GM18498 (cell line): ENCODE data around the gene TBX5.
"Not testable (repeated sequence)": the region's sequence is repeated elsewhere in the genome, so short reads cannot be mapped to it uniquely, and the experiment has no call there.

Experiments used
- ATAC-seq: cut with Tn5 transposase; IDR thresholded peaks from one replicate; pipeline ENCODE4 v1.9.1; 2021; ENCODE audit warnings: mild to moderate bottlenecking, moderate library complexity; ENCODE audit not compliant: unreplicated experiment

Gene TBX5

GRCh38 chr12:114392909-114393308 lies 13.0 kb downstream of the TBX5 start:
- no peak for ATAC-seq

DNA sequence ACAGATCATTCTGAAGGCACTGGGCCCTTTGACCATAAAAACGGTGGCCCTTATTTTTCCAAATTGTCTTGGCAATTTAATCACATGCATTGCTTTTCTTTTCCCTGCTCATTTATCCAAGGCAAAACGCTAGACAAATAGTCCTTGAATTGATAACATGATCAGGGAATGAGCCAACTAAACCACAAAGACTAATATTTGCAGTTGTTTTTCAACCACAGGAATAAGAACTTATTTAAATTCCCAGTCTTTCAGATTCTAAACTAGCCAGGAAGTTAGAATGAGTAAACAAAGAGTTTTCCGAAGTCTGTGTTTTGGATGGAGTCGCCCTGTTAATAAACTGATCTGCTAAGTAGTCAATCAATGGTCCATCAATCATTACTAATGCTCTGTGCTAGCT lies 14.9 kb downstream of the TBX5 start:
- no peak for ATAC-seq

DNA sequence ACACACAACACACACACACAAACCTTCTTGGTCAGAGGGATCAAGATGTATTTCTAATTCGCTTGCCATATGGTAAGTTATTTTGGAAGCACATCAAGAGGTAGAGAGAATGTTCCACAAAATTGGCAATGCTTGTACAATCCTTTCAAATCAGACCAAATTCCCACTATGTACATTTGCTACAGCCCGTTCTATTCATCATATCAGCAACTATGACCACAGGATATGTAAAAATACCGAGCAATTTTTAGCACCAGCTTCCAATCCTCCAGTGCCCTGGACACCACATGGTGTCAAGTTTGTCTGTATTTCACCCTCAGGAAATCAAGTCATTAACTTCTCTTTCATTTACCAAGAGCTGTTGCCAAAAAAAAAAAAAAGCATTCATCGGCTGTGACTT lies 21.2 kb downstream of the TBX5 start:
- ATAC-seq, result no peak

DNA sequence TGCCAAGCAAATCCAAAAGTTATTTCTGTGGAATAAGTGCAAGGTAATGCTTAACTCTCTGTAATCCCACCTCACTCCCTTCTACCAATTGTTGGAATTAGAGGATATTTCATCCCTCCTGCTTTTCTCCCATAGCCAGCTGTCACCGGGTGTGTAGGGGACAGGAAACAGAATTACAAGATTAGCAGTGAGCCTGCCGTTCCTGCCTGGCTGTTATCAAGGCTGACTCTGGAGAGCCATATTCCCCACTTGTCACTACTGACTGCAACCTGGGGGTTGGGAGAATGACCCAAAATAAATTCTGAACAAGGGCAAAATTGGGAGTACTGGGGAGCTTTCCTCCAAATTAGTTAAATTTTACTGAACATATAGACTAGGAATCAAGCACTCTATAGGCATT lies 24.8 kb downstream of the TBX5 start:
- no peak for ATAC-seq

- ATAC-seq, result no peak
Observed at GRCh38 chr12:114371733-114372132, 34.2 kb downstream of the TBX5 start.

DNA sequence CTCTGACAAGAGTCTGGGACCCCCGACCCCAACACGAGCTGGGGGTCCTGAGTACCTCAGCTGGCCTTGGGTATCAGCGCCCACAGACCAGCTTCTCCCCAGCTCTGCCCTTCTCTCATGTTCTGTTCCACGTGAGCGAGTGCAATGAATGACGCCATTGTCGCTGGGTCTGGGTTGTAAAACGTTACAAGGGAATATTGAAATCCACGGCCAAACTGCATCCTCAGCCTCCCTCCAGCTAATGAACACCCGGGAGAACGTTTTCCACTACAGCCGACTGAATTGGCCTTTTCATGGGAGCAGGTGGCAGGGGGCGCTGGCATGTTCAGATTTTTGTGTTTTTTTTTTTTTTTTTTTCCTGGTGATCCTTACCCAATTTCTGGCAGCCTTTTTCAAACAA lies 34.7 kb downstream of the TBX5 start:
- ATAC-seq, result no peak

DNA sequence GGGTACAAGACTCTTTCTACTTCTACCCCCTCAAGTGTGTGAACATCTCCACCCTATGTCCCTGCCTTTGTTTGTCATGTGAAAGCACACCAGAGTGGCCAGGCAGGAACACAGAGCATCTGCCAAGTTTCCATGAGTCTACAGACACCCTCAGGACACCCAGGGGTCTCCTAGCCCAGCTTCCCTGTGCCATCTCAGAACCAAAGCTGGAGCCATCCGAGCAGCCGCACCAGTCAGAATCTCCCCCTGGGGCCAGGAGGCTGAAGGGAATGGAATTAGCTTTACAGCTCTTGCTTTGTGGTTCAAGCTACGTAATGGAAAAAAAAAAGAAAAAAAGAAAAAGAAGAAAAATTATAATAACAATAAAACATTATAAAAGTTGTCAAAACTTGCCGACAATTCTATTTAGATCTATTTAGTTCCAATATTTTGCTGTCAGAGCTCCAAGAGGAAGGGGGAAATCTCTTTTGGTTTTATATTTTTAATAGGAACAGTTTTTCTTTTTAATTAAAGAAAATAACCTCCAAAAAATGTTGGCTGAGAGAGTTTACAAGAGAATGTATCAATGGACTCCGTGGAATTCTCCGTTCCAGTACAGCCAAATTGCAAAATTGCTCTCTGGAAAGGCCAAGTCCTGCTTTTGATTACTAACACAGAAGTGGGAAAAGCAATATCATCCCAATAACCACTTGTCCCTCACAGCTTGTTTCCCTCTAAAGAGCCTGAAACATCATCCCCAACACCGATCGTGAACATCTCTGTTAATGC lies 37.1 kb downstream of the TBX5 start:
- ATAC-seq, result no peak

DNA sequence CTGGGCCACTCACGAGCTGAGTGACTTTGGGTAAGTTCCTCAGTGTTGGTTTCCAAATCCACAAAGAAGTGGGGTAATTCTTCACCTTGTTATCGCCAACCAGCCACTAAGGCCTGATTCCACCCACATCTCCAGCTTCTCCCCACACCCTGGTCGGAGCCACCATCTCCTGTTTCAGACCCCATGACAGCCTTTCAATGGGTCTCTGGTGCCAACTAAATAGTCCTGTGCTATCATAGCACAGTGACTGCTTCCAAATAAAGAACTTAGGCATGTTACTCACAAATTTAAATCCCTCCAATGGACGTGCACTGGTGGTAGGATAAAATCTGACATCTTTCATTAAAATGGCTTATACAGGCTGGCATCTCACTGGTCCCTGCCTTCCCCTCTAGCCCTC lies 44.0 kb downstream of the TBX5 start:
- ATAC-seq, result no peak

- ATAC-seq, result no peak
Observed at GRCh38 chr12:114361545-114361944, 44.4 kb downstream of the TBX5 start.

DNA sequence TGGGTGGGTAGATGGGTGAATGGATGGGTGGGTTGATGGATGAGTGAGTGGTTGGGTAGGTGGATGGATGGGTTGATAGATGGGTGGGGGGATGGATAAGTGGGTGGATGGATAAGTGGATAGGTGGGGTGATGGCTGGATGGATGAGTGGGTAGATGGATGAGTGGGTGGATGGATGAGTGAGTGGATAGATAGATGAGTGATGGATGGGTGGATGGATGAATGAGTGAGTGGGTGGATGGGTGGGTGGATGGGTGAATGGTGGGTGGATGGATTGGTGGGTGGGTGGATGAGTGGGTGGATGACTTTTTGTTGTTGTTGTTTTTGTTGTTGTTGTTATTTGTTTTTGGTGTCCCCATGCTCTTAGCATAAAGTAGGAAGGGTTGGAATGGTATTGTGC lies 45.5 kb downstream of the TBX5 start:
- no peak for ATAC-seq

DNA sequence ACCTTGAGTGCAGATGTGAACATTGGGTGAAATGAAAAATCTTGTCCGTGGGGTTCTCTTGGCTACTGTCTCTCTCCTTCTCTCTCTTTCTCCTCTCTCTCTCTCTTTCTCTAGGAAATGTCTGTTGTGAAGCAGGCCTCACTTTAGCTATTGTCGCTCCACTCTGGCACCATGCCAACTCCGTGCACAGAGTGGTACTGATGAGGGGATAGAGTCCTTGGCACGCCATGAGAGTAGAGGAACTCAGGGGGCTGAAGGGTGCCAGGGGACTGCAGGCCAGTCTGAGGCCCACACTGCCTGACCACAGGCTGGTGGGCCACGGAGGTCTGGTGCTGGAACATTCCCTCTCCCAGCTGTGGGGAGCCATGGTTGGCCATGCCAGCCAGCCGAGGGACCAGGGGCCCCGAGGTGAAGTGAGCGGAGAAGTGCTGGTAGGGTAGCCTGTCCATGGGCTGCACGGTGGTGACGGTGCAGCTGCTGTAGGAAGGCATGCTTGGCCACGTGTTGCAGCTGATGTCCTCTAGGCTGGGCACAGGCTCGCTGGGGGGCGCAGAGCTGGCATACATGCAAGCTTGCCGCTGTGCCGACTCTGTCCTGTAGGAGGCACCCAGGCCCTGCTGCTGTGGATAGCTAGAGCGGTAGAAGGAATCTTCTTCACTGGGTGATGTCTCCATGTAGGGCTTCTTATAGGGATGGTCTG lies 50.4 kb downstream of the TBX5 start:
- ATAC-seq, result no peak

GRCh38 chr12:114349239-114349638 lies 56.7 kb downstream of the TBX5 start:
- not testable (repeated sequence) for ATAC-seq

- no peak for ATAC-seq
Observed at GRCh38 chr12:114347861-114348260, 58.1 kb downstream of the TBX5 start.

- no peak for ATAC-seq
Observed at GRCh38 chr12:114344831-114345230, 61.1 kb downstream of the TBX5 start.

DNA sequence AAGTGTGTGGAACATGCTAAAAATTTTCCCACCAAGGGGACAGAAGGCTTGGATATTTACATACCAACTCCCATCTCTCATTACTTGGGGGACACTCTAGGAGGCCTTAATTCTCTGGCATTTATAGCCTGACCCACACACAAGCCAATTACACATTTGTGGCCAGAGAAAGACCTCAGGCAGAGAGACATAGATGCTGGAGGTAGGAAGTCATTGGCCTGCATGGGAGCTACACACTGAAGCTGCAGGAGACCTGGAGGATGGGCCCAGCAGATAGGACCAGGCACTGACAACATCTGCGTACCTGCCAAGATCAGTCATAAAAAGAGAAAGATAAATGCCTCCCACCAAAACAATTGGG lies 61.7 kb downstream of the TBX5 start:
- ATAC-seq, result no peak

DNA sequence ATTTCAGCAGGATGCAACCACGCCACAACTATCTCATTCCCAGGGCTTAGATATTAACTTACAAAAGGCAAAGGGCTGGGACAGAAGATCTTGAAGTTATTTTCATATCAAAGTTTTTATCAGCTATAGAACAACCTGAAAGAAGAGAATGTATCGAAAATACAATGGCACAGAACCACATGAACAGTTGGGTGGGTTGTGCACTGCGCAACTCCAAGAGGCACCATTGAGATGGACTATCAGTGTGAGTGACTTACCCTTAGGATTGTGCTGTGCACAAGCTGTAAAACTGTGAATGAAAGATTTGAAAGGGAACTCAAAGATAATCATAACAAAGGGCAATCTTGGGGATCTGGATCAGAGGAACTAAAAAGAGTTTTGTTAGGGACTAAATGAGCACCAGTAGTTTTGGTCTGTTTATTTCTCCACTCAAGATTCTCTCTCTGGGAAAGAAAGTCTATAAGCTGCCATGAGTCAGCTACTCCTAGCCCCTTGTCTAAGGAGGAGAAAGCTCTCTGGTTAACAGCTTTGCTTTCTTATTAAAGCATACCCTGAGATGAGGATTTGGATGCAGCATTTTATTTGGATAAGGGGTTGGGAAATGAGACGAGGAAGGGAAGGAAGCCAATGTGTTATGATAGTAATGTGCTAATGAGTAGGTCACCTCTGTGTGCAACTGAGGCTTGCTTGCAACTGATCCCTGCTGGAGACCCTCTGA lies 62.2 kb downstream of the TBX5 start:
- no peak for ATAC-seq

DNA sequence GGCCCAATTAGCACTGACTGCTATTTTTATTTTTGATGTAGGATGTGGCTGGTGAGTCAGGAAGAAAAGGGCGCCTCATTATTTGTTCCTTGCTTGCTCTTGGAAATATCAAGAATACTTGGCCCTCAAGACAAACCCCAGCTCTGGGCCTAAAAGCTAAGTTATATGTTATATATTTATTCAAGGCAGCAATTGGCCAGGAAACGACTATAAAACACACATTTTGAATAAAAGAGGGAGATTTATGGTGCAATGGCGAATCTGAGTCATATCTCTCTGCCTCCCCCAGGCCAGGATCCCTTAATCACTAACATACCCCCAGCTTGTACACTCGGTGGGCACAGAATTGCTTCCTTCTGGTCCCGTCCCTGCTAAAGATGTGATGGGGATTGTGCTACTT lies 63.3 kb downstream of the TBX5 start:
- no peak for ATAC-seq

- ATAC-seq, result no peak
Observed at GRCh38 chr12:114341635-114342034, 64.3 kb downstream of the TBX5 start.

DNA sequence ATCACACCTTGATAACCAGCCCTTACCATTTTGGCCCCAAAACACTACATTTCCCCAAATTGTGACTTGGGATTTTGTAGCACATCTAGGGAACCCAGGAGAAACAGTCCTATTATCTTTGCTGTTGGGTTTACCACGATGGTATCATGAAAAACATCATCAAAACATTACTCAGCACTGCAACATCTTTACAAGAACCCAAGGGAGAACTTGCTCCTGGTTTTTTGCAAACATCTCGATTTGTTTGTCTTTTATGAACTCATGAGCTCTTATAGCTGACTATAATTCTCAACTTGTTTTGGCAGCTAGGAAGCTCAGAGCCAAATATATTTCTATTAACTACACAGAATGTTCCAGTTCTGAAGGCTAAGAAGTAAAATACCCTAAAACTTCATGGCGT lies 65.7 kb downstream of the TBX5 start:
- no peak for ATAC-seq

GRCh38 chr12:114339626-114340025 lies 66.3 kb downstream of the TBX5 start:
- ATAC-seq, result no peak

DNA sequence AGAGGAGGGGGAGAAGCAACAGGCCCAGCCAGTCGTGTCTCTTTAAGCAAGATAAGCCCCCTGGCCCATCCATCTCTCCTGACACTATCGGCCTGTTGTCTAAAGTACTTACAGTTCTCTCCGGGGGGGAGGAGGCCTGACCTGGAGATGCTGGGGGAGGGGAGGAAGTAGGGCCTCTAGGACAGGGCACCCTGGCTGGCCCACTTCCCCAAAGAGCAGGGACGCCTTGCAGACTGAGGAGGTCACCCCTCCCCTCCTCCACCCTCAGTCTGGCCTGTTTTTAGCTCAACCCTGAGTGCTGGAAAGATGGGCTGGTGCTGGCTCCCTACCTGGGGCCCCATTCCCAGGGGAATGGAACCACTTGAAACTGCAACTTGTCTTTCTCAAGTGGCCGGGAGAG lies 70.3 kb downstream of the TBX5 start:
- ATAC-seq, result no peak

- no peak for ATAC-seq
Observed at GRCh38 chr12:114334395-114334794, 71.5 kb downstream of the TBX5 start.
